ENCODE data around the gene SALL1.

SALL1 gene

GRCh38 chr16:51103590-51103989 is 47.5 kb downstream of the SALL1 start:
- no peak overlapping the region for H3K4me3 ChIP-seq (ENCODE audit: low read length, poor library complexity, severe bottlenecking)
- H4K20me1 ChIP-seq (ENCODE audit: insufficient read depth, low read length, poor library complexity, severe bottlenecking): no peaks in the 10 kb centered on the region
- H3K4me2 ChIP-seq (ENCODE audit: low read depth, low read length, poor library complexity, severe bottlenecking): no peak overlapping the region

GRCh38 chr16:51097729-51098128 is 53.3 kb downstream of the SALL1 start:
- Histone ChIP-seq H3K27me3 (ENCODE audit: insufficient read depth, low read length, poor library complexity, severe bottlenecking) (no peaks in the 10 kb centered on the region), H3F3A (ENCODE audit: low read depth) (no peaks in the 10 kb centered on the region), H3K36me3 (ENCODE audit: insufficient read depth, low read length) (no peaks in the 10 kb centered on the region), H3K4me2 (ENCODE audit: low read depth, low read length, poor library complexity, severe bottlenecking) (no peak overlapping the region), H3K9me3 (ENCODE audit: insufficient read depth, low read depth, low read length) (0 out of 2 replicates have a peak, but pooled peaks cover 2% of the 10 kb centered on the region), H4K20me1 (ENCODE audit: insufficient read depth, low read length, poor library complexity, severe bottlenecking) (no peaks in the 10 kb centered on the region), H3K4me1 (ENCODE audit: insufficient read depth, low read length, poor library complexity, severe bottlenecking) (no peaks in the 10 kb centered on the region), H3K9me2 (replicated peaks; ENCODE audit: low read depth, low read length) (no peaks in the 10 kb centered on the region), H2AFZ (ENCODE audit: low read length) (no peak overlapping the region), H3K9ac (ENCODE audit: low read depth, low read length, poor library complexity, severe bottlenecking) (no peak overlapping the region), H3K4me3 (ENCODE audit: low read length, poor library complexity, severe bottlenecking) (no peak overlapping the region), H3K79me2 (ENCODE audit: insufficient read depth, low read length) (no peaks in the 10 kb centered on the region)
- TF ChIP-seq CTCF (conservative IDR thresholded peaks at IDR 0.05; ENCODE audit: low read length) (no peak), EZH2phosphoT487 (IDR thresholded peaks at IDR 0.05; ENCODE audit: borderline replicate concordance) (no peak)

More at GRCh38 chr16:51103590-51103989, 47.5 kb downstream of the SALL1 start:
- Histone ChIP-seq H3K4me1 (ENCODE audit: insufficient read depth, low read length, poor library complexity, severe bottlenecking) (no peaks in the 10 kb centered on the region), H3F3A (ENCODE audit: low read depth) (no peaks in the 10 kb centered on the region), H3K9ac (ENCODE audit: low read depth, low read length, poor library complexity, severe bottlenecking) (no peak overlapping the region), H3K9me2 (replicated peaks; ENCODE audit: low read depth, low read length) (no peaks in the 10 kb centered on the region), H3K79me2 (ENCODE audit: insufficient read depth, low read length) (no peaks in the 10 kb centered on the region), H3K36me3 (ENCODE audit: insufficient read depth, low read length) (no peaks in the 10 kb centered on the region), H3K27me3 (ENCODE audit: insufficient read depth, low read length, poor library complexity, severe bottlenecking) (no peaks in the 10 kb centered on the region), H2AFZ (ENCODE audit: low read length) (no peak overlapping the region), H3K9me3 (ENCODE audit: insufficient read depth, low read depth, low read length) (no peaks in the 10 kb centered on the region; the same call in 1 of the 2 replicates)
- no peak for TF ChIP-seq CTCF (conservative IDR thresholded peaks at IDR 0.05; ENCODE audit: low read length)
- TF ChIP-seq EZH2phosphoT487 (IDR thresholded peaks at IDR 0.05; ENCODE audit: borderline replicate concordance): no peak

- Histone ChIP-seq H3K27me3 (ENCODE audit: insufficient read depth, low read length, poor library complexity, severe bottlenecking) (no peaks in the 10 kb centered on the region), H3K4me2 (ENCODE audit: low read depth, low read length, poor library complexity, severe bottlenecking) (no peak overlapping the region), H2AFZ (ENCODE audit: low read length) (no peak overlapping the region), H3K79me2 (ENCODE audit: insufficient read depth, low read length) (no peaks in the 10 kb centered on the region), H3K9me2 (replicated peaks; ENCODE audit: low read depth, low read length) (no peaks in the 10 kb centered on the region), H3K36me3 (ENCODE audit: insufficient read depth, low read length) (no peaks in the 10 kb centered on the region), H4K20me1 (ENCODE audit: insufficient read depth, low read length, poor library complexity, severe bottlenecking) (no peaks in the 10 kb centered on the region), H3F3A (ENCODE audit: low read depth) (no peaks in the 10 kb centered on the region), H3K4me1 (ENCODE audit: insufficient read depth, low read length, poor library complexity, severe bottlenecking) (no peaks in the 10 kb centered on the region), H3K4me3 (ENCODE audit: low read length, poor library complexity, severe bottlenecking) (no peak overlapping the region), H3K9ac (ENCODE audit: low read depth, low read length, poor library complexity, severe bottlenecking) (no peak overlapping the region), H3K9me3 (ENCODE audit: insufficient read depth, low read depth, low read length) (0 out of 2 replicates have a peak, but pooled peaks cover 2% of the 10 kb centered on the region)
- TF ChIP-seq EZH2phosphoT487 (IDR thresholded peaks at IDR 0.05; ENCODE audit: borderline replicate concordance): no peak
- no peak for TF ChIP-seq CTCF (conservative IDR thresholded peaks at IDR 0.05; ENCODE audit: low read length)
Observed at GRCh38 chr16:51095890-51096626, 55.0 kb downstream of the SALL1 start.

Data from Loucy (cell line).